ENCODE measurements around the gene CCT7. TPM values are rescaled to one million over a fixed set of nuclear protein-coding genes. Genes with fewer than 3 reads are reported as not detected.
A peak's percentile ranks its signal among the peaks of the same experiment; 100 is the strongest.

Gene CCT7
- total and polyA plus RNA-seq, 2 of the 8 experiments (the other 6 are each of a cell fraction or from before 2014, with no cell fraction given) = 440 to 474 TPM

DNA sequence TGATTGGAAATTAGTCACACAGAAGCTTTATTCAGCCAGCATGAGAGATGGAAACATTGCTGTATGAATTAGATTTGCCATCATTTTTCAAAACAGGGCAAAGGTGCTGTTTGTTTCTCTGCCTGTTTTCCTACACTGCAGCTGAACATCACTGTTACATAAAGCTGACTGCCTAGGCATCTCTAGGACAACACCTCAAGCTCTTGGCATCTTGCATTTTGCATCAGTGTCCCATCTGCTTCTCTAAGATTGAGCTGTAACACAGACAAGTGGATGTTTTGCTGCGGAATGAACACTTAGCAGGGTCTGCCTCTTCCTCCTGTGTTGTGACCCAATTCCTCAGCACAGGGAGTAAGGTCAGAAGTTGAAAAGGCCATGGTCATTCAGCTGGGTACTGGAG lies 4.9 kb downstream of the CCT7 start:
- peak overlapping the region; percentile 55 for H3K27ac ChIP-seq (ENCODE audit: low read depth, low read length)
- peaks cover 9 to 32% of the 10 kb centered on the region in 2 experiments for H4K20me1 ChIP-seq (replicated peaks in 1 of 2; ENCODE audit: control insufficient read depth in 1 of 2, insufficient read depth in 2 of 2, low read length in 2 of 2)
- peaks cover 52 to 85% of the 10 kb centered on the region in 2 experiments for H3K79me2 ChIP-seq (ENCODE audit: control insufficient read depth in 1 of 2, insufficient read depth in 2 of 2, low read length in 2 of 2)
- peak overlapping the region; percentile 27; the same call in 1 of the 2 replicates for H2BK12ac ChIP-seq (ENCODE audit: low read depth, low read length)
- peaks cover 5 to 18% (median 12%) of the 10 kb centered on the region in 4 experiments; a peak in 5 of 7 replicates for H3K4me1 ChIP-seq (replicated peaks in 1 of 4; ENCODE audit: control insufficient read depth in 3 of 4, insufficient read depth in 4 of 4, low read length in 3 of 4)
- no peak overlapping the region for H2BK120ac ChIP-seq (replicated peaks; ENCODE audit: low read depth, low read length)
- no peak overlapping the region for H2BK20ac ChIP-seq (ENCODE audit: low read length)
- 100% methylated on average over 1 of the region's 1 CpG; no CpG with 5 or more reads in 1 of the 2 experiments for WGBS, 2 experiments (ENCODE audit: extremely low coverage in 1 of 2, insufficient coverage in 1 of 2, insufficient read length in 1 of 2, insufficient replicate concordance in 2 of 2, low coverage in 1 of 2, low lambda C conversion rate in 2 of 2, missing lambda C conversion rate in 1 of 2)
- no peaks in the 10 kb centered on the region for H3K27me3 ChIP-seq (replicated peaks in 1 of 4; ENCODE audit: control insufficient read depth in 3 of 4, extremely low read depth in 1 of 4, insufficient read depth in 3 of 4, low read length in 3 of 4)
- peaks cover 13 to 52% (median 33%) of the 10 kb centered on the region in 4 experiments for H3K36me3 ChIP-seq (ENCODE audit: control insufficient read depth in 2 of 4, insufficient read depth in 4 of 4, low read length in 3 of 4)
- no peak overlapping the region; a peak in 1 of 4 replicates for H3K4me2 ChIP-seq (ENCODE audit: insufficient read depth in 1 of 2, low read depth in 2 of 2, low read length in 2 of 2)
- peaks cover 9% of the 10 kb centered on the region for H3K23me2 ChIP-seq (ENCODE audit: low read depth, low read length)
- POLR2A ChIA-PET (ENCODE audit: partially characterized antibody) = interaction anchor here (1.2 to 7.5 kb wide), 7 partner anchors 9 to 153 kb away, joined by 3 to 105 read pairs (median 6); no protein-coding TSS in a partner anchor
- no peak overlapping the region for H3K18ac ChIP-seq (ENCODE audit: extremely low read depth, low read length)
- no peak overlapping the region for H4K5ac ChIP-seq (ENCODE audit: insufficient read length, low read depth, low read length)
- no peak overlapping the region for H3K4ac ChIP-seq (replicated peaks; ENCODE audit: insufficient read length, low read depth, low read length)
- peak overlapping the region; percentile 5; the same call in 1 of the 2 replicates for H2AK5ac ChIP-seq (ENCODE audit: low read depth, low read length)
- H3K9me3 ChIP-seq (ENCODE audit: insufficient read depth in 2 of 2, low read depth in 1 of 2, low read length in 1 of 2) = no peaks in the 10 kb centered on the region
- H3K4me3 ChIP-seq (ENCODE audit: extremely low read depth in 1 of 4, insufficient read depth in 2 of 4, low read depth in 3 of 4, low read length in 4 of 4) = no peak overlapping the region
- no peak overlapping the region for H3K23ac ChIP-seq (ENCODE audit: insufficient read length)
- H2BK5ac ChIP-seq (ENCODE audit: low read depth, low read length) = no peak overlapping the region; the same call in 1 of the 2 replicates
- FAIRE-seq (no peak), DNase-seq (ENCODE audit: low read depth in 1 of 2, low spot score in 2 of 2) (no peak)
- H2AFZ ChIP-seq (ENCODE audit: low read length) = no peak overlapping the region
- H3K9ac ChIP-seq (replicated peaks in 1 of 4; ENCODE audit: extremely low read depth in 1 of 4, low read depth in 3 of 4, low read length in 3 of 4) = peak overlapping the region in 1 of 4 experiments; percentile 37; a peak in 1 of 7 replicates
- H2BK15ac ChIP-seq (ENCODE audit: low read length) = no peak overlapping the region
- H3K56ac ChIP-seq (replicated peaks; ENCODE audit: insufficient read length, low read depth, low read length) = no peak overlapping the region
- TF ChIP-seq ASH2L (IDR thresholded peaks at IDR 0.05; ENCODE audit: low read length) (no peak), KDM5A (IDR thresholded peaks at IDR 0.05; ENCODE audit: low read length) (no peak), CHD1 (IDR thresholded peaks at IDR 0.05; ENCODE audit: low read depth, low read length) (no peak), SP4 (IDR thresholded peaks at IDR 0.05; ENCODE audit: low read length) (no peak), POLR2A (IDR thresholded peaks at IDR 0.05; ENCODE audit: control extremely low read depth in 1 of 2, low read depth in 2 of 2, low read length in 2 of 2) (no peak), SAP30 (IDR thresholded peaks at IDR 0.05; ENCODE audit: insufficient read depth, insufficient replicate concordance, low read length) (no peak), BACH1 (IDR thresholded peaks at IDR 0.05; ENCODE audit: low read length) (no peak)
- TF ChIP-seq, protein P1, sequence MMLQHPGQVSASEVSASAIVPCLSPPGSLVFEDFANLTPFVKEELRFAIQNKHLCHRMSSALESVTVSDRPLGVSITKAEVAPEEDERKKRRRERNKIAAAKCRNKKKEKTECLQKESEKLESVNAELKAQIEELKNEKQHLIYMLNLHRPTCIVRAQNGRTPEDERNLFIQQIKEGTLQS (IDR thresholded peaks at IDR 0.05; ENCODE audit: insufficient read depth, low read depth, low read length) = no peak
- TF ChIP-seq, protein P2, sequence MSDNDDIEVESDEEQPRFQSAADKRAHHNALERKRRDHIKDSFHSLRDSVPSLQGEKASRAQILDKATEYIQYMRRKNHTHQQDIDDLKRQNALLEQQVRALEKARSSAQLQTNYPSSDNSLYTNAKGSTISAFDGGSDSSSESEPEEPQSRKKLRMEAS (IDR thresholded peaks at IDR 0.05) = no peak
- peaks cover 8% of the 10 kb centered on the region for H3K79me1 ChIP-seq (ENCODE audit: low read depth, low read length)
- H3K14ac ChIP-seq (ENCODE audit: insufficient read length) = no peak overlapping the region
- no peak overlapping the region for H4K91ac ChIP-seq (replicated peaks; ENCODE audit: insufficient read length, low read length)
- CTCF ChIA-PET (ENCODE audit: partially characterized antibody) = interaction anchor here (0.6 to 10.2 kb wide), 8 partner anchors 12 to 1245 kb away, joined by 3 to 51 read pairs (median 4); partner anchors contain the start of gene EGR4
- H4K8ac ChIP-seq (ENCODE audit: extremely low read depth, insufficient read depth, low read length) = no peak overlapping the region

Data from H1 (cell line).